NCI-H510A (cell line): ENCODE data around the gene SNAPC2.
A peak's percentile ranks its signal among the peaks of the same experiment; 100 is the strongest.
"Not testable (repeated sequence)": the region's sequence is repeated elsewhere in the genome, so short reads cannot be mapped to it uniquely, and the experiment has no call there.

ENCODE experiments used
- DNase-seq: peaks from one replicate; lab custom pipeline; 2025; lab: John Stamatoyannopoulos, UW

The SNAPC2 gene

DNA sequence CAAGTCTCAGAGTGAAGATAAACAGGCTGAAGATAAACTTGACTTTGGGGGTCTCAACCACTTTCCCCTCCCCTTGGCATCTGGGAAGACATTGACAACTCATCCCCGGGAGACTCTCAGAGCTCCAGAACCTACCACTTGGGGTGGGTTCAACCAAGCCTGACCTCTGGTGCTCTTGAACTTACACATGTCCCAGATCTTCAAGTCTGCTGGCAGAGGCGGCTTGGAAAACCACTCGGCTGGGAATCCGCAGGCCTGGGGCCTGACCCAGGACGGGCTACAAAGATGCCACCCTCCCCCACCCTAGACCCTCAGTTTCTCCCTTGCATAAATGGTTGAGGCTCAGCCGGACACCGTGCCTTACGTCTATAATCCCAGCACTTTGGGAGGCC, 31.3 kb upstream of the SNAPC2 start:
- no peak for DNase-seq

DNA sequence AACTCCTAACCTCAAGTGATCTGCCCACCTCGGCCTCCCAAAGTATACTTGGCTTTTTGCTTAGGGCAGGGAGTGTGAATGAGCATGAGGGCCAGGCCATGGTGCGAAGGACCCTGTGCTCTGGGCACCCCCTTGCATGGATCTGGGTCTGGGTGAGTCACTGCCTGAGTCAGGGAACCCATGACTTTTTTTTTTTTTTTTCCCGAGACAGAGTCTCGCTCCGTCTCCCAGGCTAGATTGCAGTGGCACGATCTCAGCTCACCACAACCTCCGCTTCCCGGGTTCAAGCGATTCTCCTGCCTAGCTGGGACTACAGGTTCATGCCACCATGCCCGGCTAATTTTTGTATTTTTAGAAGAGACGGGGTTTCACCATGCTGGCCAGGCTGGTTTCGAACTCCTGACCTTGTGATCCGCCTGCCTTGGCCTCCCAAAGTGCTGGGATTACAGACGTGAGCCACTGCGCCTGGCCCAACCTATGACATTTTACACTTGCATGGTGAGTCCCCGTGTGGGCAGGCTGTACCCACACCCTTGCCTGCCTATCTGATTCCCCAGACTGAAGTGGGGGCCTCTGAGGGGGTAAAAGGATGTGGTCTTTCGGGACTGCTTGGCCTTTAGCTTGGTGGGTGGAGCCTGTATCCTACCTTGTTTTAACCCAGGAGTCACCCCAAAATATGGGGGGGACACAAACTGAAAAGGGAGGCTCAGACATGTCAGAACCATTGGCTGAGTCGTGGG, 26.6 kb upstream of the SNAPC2 start:
- DNase-seq = not testable (repeated sequence)

DNA sequence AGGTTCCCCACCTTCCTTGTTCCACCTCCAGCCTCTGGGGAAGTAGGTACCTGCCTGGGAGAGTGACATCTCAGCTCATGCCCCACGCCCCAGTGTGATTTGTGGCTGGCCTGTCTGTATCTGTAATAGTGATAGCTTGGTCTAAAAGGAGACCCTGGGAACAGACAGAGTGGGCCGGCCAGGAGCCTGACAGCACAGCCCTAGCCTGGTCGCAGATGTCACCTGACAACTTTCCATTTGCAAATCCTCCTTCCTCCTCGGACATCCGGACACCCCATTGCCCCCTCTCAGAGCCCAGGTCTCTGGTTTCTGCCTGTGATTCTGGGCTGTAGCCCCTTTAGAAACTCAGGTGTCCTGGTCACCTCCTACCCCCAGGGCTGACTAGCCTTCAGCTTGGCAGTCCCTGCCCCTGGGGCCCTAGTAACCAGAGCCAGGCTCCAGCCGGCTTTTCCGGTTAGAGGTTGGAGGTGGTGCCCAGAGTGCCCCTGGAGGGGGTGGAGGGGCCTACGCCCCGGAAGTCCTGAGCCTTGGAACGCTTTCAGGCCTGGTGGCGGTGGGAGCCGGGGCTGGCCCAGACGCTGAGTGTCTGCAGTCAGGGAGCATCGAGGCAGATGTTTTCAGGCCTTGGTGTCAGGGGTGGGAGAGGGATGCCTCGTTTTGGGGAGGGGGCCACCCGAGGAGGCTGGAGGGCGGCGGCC, 25.4 kb upstream of the SNAPC2 start:
- peak; percentile 53 for DNase-seq

- no peak for DNase-seq
These were observed 24.6 kb upstream of the SNAPC2 start for GRCh38 chr19:7895565-7895964.

DNA sequence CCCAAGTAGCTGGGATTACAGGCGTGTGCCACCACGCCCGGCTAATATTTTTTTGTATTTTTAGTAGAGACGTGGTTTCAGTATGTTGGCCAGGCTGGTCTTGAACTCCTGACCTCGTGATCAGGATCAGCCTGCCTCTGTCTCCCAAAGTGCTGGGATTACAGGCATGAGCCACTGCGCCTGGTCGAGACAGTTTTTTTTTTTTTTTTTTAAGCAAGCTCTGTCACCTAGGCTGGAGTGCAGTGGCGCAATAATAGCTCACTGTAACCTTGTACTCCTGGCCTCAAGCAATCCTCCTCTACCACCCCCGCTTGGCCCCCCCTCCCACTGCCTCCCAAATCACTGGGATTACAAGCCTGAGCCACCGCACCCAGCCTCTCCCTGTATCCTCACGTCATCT, 22.8 kb upstream of the SNAPC2 start:
- DNase-seq = no peak

- no peak for DNase-seq
These were observed 21.2 kb upstream of the SNAPC2 start for GRCh38 chr19:7898967-7899366.

GRCh38 chr19:7899751-7900378, 20.3 kb upstream of the SNAPC2 start:
- no peak for DNase-seq

GRCh38 chr19:7900401-7900870, 19.7 kb upstream of the SNAPC2 start:
- DNase-seq = no peak

- no peak for DNase-seq
These were observed 19.2 kb upstream of the SNAPC2 start for GRCh38 chr19:7900931-7901330.

DNA sequence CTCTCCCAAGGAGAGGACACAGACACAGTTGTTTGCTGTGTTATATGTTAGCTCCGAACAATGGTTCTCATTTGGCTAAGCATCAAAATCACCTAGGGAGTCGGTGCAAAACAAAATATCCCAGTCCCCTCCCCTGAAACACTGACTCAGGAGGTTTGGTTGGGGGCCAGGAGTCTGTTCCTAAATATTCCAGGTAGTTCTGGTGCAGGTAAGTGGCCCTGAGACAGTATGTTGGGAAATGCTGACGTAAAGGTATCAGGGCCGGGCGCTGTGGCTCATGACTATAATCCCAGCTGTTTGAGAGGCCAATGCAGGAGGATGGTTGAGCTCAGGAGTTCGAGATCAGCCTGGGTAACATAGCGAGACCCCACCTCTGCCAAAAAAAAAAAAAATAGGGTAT, 18.8 kb upstream of the SNAPC2 start:
- DNase-seq = no peak

GRCh38 chr19:7902796-7903243, 17.3 kb upstream of the SNAPC2 start:
- DNase-seq = peak; percentile 30

DNA sequence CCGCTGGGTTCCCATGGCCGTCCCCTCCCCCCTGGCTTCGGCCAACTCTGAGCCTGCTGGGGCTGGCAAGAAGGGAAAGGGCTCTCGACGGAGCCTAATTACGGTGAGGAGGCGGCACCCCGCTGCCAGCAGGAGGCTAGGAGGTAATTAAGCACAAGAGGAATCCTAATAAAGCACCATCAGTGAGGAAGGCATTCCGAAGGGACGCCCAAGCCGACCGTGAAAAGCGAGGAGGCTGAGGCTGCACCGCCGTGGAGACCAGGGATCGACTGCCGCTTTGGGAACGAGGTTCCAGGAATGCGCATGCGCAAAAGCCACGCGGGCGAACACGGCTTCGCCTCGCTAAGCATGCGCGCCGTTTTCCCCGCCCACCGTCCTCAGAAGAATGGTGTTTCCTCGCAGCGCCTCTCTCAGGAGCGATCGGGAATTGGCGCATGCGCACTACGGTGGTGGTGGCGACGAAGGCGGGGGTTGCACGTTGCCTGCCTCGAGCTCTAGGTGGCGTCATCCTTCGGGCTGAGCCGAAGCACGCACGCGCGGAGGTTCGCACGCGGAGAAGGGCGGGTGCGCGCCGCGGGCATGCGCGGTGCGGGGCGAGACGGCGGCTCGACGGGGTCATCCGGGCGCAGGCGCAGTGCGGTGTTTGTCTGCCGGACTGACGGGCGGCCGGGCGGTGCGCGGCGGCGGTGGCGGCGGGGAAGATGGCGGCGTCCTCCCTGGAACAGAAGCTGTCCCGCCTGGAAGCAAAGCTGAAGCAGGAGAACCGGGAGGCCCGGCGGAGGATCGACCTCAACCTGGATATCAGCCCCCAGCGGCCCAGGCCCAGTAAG, 16.7 kb upstream of the SNAPC2 start, which contains the start of gene MAP2K7:
MAP2K7 (plus strand) TSS at position 634 of the 830 bp plus-strand sequence; CDS start at position 702, 68 bp downstream.
- DNase-seq = peak; percentile 96

DNA sequence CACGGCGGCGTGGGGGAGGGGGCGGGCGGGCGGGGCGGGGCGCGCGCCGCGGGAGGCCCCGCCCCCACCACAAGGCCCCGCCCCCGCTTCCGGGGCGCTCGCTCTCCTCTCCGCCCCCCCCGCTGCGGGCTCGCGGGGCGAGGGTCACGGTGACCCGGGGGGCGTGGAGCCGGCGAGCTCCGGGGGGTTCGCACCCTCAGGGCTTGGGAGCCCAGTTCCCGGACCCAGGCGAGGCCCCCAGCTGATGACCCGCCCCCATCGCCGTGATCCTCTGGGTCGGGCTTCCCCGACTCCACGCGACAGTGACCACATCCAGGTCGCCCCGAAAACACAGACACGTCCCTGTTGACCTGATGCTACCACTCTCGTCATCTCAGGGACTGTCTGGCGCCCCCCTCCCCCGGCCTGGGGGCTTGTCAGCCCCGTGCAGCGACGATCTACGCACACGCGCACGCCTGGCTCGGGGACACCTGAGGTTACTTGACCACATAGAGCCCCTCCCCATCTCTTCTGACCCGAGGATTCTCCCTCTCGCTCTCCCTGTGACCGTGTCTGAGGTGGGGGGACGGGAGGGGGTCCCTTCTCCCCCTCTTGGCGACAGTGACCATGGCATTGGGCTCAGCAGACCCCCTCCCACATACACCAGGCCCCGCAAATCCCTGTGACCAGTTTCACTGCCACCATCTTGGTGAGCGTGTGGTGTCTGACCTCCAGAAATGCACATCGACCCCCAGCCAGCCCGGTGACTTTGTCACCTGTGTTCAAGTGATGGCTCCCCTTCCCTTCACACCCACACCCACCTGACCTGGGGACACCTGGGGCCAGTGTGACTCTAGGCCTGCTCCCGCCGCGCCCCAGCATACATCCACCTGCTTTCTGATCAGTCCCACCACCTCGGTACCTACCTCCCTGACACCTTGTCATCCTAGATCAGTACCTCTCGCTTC, 15.8 kb upstream of the SNAPC2 start:
- DNase-seq = no peak

DNA sequence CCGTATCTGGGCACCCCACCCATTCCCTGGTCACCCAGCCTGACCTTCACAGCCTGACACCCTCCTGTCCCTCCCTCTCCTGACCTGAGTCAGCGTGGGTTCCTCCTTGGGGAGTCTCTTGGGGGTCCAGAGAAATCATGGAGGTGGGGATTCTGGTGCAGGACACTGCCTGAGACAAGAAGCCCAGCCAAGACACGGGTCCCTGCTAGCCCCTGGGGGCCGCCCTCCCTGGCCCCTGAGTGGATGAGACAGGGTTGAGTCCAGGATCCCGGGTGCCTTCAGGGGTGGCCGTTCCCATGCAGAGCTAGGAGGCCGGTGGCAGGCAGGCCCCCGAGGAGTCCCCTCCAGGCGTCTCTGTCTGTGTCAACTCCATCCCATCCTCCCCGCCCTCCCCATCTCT, 14.9 kb upstream of the SNAPC2 start:
- no peak for DNase-seq

- no peak for DNase-seq
These were observed 14.3 kb upstream of the SNAPC2 start for GRCh38 chr19:7905859-7906258.

DNA sequence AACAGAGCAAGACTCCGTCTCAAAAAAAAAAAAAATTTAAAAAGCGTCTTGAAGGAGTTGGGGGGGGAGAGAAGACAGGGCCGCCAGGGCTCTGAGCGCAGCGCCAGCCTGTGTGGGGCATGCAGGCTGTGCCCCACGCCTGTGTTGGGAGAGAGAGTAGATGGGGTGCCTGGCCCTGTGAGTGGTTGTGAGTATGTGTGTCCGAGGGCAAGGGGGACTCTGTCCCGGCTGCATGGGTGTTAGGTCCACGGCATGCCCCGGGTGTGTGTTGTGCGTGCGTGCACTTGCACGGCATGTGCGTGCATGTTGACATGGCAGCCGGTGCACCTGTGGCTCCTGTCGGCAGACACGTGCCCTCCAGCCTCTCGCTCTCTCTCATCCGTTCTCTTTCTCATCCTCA, 13.0 kb upstream of the SNAPC2 start:
- DNase-seq = no peak

GRCh38 chr19:7907544-7907943, 12.6 kb upstream of the SNAPC2 start:
- DNase-seq = no peak

- no peak for DNase-seq
These were observed 11.9 kb upstream of the SNAPC2 start for GRCh38 chr19:7908078-7908699.

DNA sequence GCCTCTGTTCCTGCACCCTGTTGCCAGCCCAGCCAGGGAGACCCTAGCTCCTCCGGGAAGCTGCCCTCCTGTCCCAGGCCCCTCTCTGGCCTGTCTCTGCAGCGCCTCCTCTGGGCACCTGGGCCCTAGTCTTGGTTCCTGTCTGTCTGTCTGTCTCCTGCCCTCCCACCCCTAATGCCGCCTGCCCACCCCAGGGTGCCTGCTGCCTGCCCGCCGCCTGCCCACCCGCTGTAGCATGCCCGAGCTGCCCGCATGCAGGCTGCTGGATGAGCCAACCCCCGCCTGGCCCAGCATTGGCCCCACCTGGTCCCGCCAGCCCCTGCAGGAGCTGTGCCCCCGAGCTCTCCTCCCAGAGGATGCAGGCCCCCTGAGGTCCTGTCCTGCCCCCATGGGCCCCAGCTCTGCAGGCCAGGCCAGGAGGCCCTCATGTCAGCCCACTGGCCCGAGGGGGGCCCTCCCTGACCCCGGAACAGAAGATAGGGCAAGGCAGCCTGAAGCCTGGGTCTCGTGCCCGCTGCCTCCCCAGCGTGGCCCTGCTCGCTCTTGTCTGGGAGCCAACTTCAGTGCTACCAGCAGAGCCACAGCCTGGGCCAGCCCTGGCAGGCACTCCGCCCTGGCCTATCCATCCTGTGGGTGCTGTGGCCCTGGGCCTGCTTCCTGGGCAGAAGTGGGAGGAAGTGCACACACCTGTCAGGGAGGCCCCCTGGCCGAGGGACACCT, 11.2 kb upstream of the SNAPC2 start:
- DNase-seq = no peak
